Suppressor macrophage (primary cell): ENCODE data around the gene SPEF2.
"Not testable (repeated sequence)": the region's sequence is repeated elsewhere in the genome, so short reads cannot be mapped to it uniquely, and the experiment has no call there.

Experiments used
- DNase-seq, 4 experiments: peaks; one replicate each; pipeline ENCODE4 v3.0.0-alpha.2; 2020 to 2022

Gene SPEF2

GRCh38 chr5:35823347-35824098 lies 205.9 kb downstream of the SPEF2 start:
- no peak for DNase-seq

GRCh38 chr5:35826056-35826455 lies 208.4 kb downstream of the SPEF2 start:
- no peak for DNase-seq

GRCh38 chr5:35826554-35826953 lies 208.9 kb downstream of the SPEF2 start:
- no peak for DNase-seq

- peak in 3 of 4 experiments; percentile 4 to 44 (median 35) for DNase-seq
Measured at GRCh38 chr5:35828082-35828598, 210.5 kb downstream of the SPEF2 start.

GRCh38 chr5:35830587-35830986 lies 212.9 kb downstream of the SPEF2 start:
- no peak for DNase-seq

GRCh38 chr5:35832762-35833161 lies 215.1 kb downstream of the SPEF2 start:
- DNase-seq: no peak

- DNase-seq: no peak
Measured at GRCh38 chr5:35833224-35833623, 215.6 kb downstream of the SPEF2 start.

GRCh38 chr5:35835796-35836742 lies 218.4 kb downstream of the SPEF2 start:
- no peak for DNase-seq

GRCh38 chr5:35838370-35839042 lies 220.8 kb downstream of the SPEF2 start:
- no peak for DNase-seq

GRCh38 chr5:35842856-35843255 lies 225.2 kb downstream of the SPEF2 start:
- no peak for DNase-seq

GRCh38 chr5:35845508-35845907 lies 227.8 kb downstream of the SPEF2 start:
- peak in 1 of 4 experiments; percentile 9 for DNase-seq

GRCh38 chr5:35847491-35847890 lies 229.8 kb downstream of the SPEF2 start:
- DNase-seq: no peak

GRCh38 chr5:35847961-35848360 lies 230.3 kb downstream of the SPEF2 start:
- no peak for DNase-seq

- no peak for DNase-seq
Measured at GRCh38 chr5:35849860-35850259, 232.2 kb downstream of the SPEF2 start.

GRCh38 chr5:35850967-35851680 lies 233.5 kb downstream of the SPEF2 start:
- DNase-seq: peak in 3 of 4 experiments; percentile 40 to 66 (median 65)

GRCh38 chr5:35852084-35852734 lies 234.5 kb downstream of the SPEF2 start:
- peak; percentile 15 to 66 (median 50) for DNase-seq

GRCh38 chr5:35852773-35853172 lies 235.1 kb downstream of the SPEF2 start:
- no peak for DNase-seq

GRCh38 chr5:35853631-35854030 lies 236.0 kb downstream of the SPEF2 start:
- peak; percentile 49 to 68 (median 68) for DNase-seq

- DNase-seq: no peak
Measured at GRCh38 chr5:35854248-35854647, 236.6 kb downstream of the SPEF2 start.

GRCh38 chr5:35855187-35855586 lies 237.5 kb downstream of the SPEF2 start:
- DNase-seq: no peak

GRCh38 chr5:35856186-35856764 lies 238.6 kb downstream of the SPEF2 start:
- not testable (repeated sequence) for DNase-seq
